ENCODE measurements around the gene ADARB2. TPM values are rescaled to one million over a fixed set of nuclear protein-coding genes. Genes with fewer than 3 reads are reported as not detected.

Gene ADARB2
- total and polyA plus RNA-seq, 2 experiments from 2014 or later, result 2.0 to 5.0 TPM

DNA sequence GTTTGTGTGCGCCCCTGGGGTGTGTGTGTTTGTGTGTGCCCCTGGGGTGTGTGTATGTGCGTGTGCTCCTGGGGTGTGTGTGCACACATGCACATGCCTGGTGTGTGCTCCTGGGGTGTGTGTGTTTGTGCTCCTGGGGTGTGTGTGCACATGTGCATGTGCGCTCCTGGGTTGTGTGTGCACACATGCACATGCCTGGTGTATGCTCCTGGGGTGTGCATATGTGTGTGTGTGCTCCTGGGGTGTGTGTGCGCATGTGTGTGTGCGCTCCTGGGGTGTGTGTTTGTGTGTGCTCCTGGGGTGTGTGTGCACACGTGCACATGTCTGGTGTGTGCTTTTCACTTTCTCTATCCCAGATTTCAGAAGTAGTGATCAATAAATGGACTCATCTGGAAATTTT, 360.1 kb downstream of the ADARB2 start:
- peaks cover 15% of the 10 kb centered on the region for H3K27me3 Mint-ChIP-seq (ENCODE audit: insufficient read depth, low read depth, poor library complexity)
- H3K36me3 Mint-ChIP-seq (ENCODE audit: low read depth), result no peaks in the 10 kb centered on the region; the same call in 2 of the 3 replicates
- Histone ChIP-seq H3K27ac (ENCODE audit: low read depth) (no peak overlapping the region), H3K36me3 (ENCODE audit: insufficient read depth) (no peaks in the 10 kb centered on the region), H3K27me3 (ENCODE audit: insufficient read depth) (no peaks in the 10 kb centered on the region), H2AFZ (no peak overlapping the region), H4K20me1 (replicated peaks; ENCODE audit: insufficient read depth) (no peaks in the 10 kb centered on the region), H3K9me2 (ENCODE audit: insufficient read depth) (no peaks in the 10 kb centered on the region), H3K79me2 (replicated peaks; ENCODE audit: insufficient read depth) (no peaks in the 10 kb centered on the region), H3K4me2 (no peak overlapping the region), H3K4me1 (ENCODE audit: insufficient read depth) (peaks cover 20% of the 10 kb centered on the region), H3K4me3 (no peak overlapping the region), H3F3A (replicated peaks; ENCODE audit: low read depth) (peaks cover 9% of the 10 kb centered on the region; the same call in 1 of the 2 replicates)
- DNase-seq (ENCODE audit: low spot score), result no peak
- TF ChIP-seq STAT1 (IDR thresholded peaks at IDR 0.05; ENCODE audit: unreplicated experiment) (no peak), EZH2phosphoT487 (IDR thresholded peaks at IDR 0.05; ENCODE audit: unreplicated experiment) (no peak), ETS1 (IDR thresholded peaks at IDR 0.05) (no peak), CREB1 (CRISPR knock-in tag; IDR thresholded peaks at IDR 0.05; ENCODE audit: low read depth) (no peak), NANOG (IDR thresholded peaks at IDR 0.05; ENCODE audit: borderline replicate concordance) (no peak), ZNF331 (CRISPR knock-in tag; IDR thresholded peaks at IDR 0.05; ENCODE audit: low read depth) (no peak), ZNF462 (CRISPR knock-in tag; IDR thresholded peaks at IDR 0.05) (no peak), ZNF114 (CRISPR knock-in tag; IDR thresholded peaks at IDR 0.05) (no peak), JUNB (IDR thresholded peaks at IDR 0.05; ENCODE audit: unreplicated experiment) (no peak), POLR2AphosphoS5 (IDR thresholded peaks at IDR 0.05; ENCODE audit: low read depth) (no peak), EZH2 (IDR thresholded peaks at IDR 0.05; ENCODE audit: low read depth, unreplicated experiment) (no peak)
- TF ChIP-seq, protein P1, sequence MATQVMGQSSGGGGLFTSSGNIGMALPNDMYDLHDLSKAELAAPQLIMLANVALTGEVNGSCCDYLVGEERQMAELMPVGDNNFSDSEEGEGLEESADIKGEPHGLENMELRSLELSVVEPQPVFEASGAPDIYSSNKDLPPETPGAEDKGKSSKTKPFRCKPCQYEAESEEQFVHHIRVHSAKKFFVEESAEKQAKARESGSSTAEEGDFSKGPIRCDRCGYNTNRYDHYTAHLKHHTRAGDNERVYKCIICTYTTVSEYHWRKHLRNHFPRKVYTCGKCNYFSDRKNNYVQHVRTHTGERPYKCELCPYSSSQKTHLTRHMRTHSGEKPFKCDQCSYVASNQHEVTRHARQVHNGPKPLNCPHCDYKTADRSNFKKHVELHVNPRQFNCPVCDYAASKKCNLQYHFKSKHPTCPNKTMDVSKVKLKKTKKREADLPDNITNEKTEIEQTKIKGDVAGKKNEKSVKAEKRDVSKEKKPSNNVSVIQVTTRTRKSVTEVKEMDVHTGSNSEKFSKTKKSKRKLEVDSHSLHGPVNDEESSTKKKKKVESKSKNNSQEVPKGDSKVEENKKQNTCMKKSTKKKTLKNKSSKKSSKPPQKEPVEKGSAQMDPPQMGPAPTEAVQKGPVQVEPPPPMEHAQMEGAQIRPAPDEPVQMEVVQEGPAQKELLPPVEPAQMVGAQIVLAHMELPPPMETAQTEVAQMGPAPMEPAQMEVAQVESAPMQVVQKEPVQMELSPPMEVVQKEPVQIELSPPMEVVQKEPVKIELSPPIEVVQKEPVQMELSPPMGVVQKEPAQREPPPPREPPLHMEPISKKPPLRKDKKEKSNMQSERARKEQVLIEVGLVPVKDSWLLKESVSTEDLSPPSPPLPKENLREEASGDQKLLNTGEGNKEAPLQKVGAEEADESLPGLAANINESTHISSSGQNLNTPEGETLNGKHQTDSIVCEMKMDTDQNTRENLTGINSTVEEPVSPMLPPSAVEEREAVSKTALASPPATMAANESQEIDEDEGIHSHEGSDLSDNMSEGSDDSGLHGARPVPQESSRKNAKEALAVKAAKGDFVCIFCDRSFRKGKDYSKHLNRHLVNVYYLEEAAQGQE (IDR thresholded peaks at IDR 0.05; ENCODE audit: unreplicated experiment), result no peak
- TF ChIP-seq, protein P2, sequence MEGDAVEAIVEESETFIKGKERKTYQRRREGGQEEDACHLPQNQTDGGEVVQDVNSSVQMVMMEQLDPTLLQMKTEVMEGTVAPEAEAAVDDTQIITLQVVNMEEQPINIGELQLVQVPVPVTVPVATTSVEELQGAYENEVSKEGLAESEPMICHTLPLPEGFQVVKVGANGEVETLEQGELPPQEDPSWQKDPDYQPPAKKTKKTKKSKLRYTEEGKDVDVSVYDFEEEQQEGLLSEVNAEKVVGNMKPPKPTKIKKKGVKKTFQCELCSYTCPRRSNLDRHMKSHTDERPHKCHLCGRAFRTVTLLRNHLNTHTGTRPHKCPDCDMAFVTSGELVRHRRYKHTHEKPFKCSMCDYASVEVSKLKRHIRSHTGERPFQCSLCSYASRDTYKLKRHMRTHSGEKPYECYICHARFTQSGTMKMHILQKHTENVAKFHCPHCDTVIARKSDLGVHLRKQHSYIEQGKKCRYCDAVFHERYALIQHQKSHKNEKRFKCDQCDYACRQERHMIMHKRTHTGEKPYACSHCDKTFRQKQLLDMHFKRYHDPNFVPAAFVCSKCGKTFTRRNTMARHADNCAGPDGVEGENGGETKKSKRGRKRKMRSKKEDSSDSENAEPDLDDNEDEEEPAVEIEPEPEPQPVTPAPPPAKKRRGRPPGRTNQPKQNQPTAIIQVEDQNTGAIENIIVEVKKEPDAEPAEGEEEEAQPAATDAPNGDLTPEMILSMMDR (conservative IDR thresholded peaks at IDR 0.05; ENCODE audit: low read depth in 2 of 2), result no peak
- no peaks in the 10 kb centered on the region for H3K9me3 Mint-ChIP-seq
- no peak overlapping the region; the same call in 1 of the 2 replicates for H3K27ac Mint-ChIP-seq
- ATAC-seq, result no peak
- H3K4me3 Mint-ChIP-seq, result no peak overlapping the region
- H3K4me1 Mint-ChIP-seq, result peaks cover 41% of the 10 kb centered on the region
